Measurements from ENCODE around the gene OR6C65.
"Not testable (repeated sequence)": the region's sequence is repeated elsewhere in the genome, so short reads cannot be mapped to it uniquely, and the experiment has no call there.

OR6C65 gene

GRCh38 chr12:55407866-55408265 is 7.5 kb downstream of the OR6C65 start:
- no peak overlapping the region for H3K27ac ChIP-seq
- no peak for TF ChIP-seq CTCF (conservative IDR thresholded peaks at IDR 0.05)

GRCh38 chr12:55409133-55409532 is 8.8 kb downstream of the OR6C65 start:
- H3K27ac ChIP-seq: not testable (repeated sequence)

GRCh38 chr12:55412138-55412537 is 11.8 kb downstream of the OR6C65 start:
- H3K27ac ChIP-seq: not testable (repeated sequence)

- not testable (repeated sequence) for H3K27ac ChIP-seq
Observed at GRCh38 chr12:55413498-55414388, 13.4 kb downstream of the OR6C65 start.

- not testable (repeated sequence) for H3K27ac ChIP-seq
Observed at GRCh38 chr12:55414396-55414823, 14.1 kb downstream of the OR6C65 start.

GRCh38 chr12:55414889-55415288 is 14.6 kb downstream of the OR6C65 start:
- H3K27ac ChIP-seq: not testable (repeated sequence)

DNA sequence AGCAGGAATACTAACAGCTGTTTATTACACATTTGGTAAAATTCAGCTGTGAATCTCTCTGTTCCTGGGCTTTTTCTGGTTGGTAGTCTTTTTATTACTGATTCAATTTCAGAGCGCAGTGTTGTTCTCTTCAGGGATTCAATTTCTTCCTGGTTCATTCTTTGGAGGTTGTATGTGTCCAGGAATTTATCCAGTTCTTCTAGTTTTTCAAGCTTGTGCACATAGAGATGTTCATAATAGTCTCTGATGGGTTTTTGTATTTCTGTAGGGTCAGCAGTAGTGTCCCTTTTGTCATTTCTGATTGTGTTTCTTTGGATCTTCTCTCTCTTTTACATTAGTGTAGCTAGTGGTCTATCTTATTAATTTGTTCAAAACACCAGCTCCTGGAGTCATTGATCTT is 16.6 kb downstream of the OR6C65 start:
- TF ChIP-seq CTCF (conservative IDR thresholded peaks at IDR 0.05): no peak

DNA sequence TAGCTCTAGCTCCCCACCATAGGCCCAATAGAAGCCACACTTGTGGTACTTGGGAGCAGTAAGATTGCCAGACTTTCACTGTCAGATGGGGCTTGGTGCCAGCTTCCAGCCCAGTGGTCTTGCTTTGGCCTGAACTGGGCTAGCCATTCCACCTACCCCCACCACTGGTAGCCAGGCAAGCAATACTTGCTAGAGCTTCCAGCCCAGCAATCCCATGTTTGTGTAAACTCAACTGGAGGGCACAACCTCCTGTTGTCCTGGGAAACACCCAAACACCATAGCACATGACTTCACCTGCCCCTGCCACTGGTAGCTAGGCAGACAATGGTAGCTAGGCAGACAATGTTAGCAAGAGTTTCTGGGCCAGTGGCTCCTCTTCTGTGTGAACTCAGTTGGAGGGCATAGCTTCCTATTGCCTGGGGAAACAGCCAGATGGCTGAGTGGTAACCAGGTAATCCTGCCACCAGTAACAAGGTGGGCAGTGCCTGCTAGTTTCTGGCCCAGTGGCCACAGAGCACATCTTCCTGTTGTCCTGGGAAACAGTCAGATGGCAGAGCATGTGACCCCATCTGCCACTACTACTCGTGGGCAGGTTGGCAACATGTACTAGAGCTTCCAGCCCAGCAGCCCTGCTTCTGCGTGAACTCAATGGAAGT is 20.1 kb downstream of the OR6C65 start:
- no peak overlapping the region for H3K27ac ChIP-seq
- no peak for TF ChIP-seq CTCF (conservative IDR thresholded peaks at IDR 0.05)

More for the DNA sequence above, 16.6 kb downstream of the OR6C65 start:
- H3K27ac ChIP-seq: no peak overlapping the region

- H3K27ac ChIP-seq: no peak within 1 kb of the TSS
- TF ChIP-seq CTCF (conservative IDR thresholded peaks at IDR 0.05): no peak
Observed at GRCh38 chr12:55425954-55426353, 25.6 kb downstream of the OR6C65 start, which contains the start of gene OR6C76. OR6C76 (plus strand) TSS chr12:55426254; CDS start chr12:55426254, 0 bp downstream.

DNA sequence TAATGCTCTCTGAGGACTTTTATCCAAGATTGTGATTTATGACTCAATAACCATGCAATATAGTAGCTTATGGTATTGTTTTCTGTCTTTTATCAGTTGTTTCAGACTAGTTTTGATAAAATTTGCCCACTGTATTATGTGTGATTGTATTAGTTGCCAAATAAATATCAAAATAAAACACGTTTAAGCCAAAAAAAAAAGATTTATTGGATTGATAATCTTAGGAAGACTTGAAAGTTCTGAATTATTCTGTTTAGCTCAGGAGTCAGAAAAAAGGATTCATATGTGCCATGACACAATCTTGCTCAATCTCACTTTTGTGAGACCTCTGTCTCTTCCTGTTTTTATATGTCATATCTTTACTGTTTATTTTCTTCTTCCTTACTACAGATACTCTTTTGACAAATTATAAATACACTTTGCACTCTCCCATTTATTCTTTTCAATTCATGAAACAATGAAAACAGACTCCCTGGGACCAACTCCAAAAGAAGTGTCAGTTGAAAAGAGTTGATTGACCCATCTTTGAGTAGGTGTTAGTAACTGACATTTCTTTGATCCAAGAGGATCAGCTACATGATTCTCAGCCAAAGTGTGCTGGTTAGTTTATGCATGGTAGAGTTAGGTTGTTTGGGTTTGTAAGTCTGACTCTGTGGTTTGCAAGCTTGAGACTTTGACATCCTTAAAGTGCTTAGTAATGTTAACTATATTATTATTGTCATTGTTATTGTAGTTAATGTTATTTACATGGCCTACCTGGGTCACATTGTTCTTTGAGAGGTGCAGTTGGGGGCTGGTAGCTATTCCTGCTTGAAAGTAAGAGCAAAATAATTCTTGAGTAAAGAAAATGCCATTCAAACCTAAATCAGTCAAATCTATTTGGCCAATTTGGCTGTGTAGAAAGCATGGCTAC is 28.3 kb downstream of the OR6C65 start:
- H3K27ac ChIP-seq: no peak overlapping the region

DNA sequence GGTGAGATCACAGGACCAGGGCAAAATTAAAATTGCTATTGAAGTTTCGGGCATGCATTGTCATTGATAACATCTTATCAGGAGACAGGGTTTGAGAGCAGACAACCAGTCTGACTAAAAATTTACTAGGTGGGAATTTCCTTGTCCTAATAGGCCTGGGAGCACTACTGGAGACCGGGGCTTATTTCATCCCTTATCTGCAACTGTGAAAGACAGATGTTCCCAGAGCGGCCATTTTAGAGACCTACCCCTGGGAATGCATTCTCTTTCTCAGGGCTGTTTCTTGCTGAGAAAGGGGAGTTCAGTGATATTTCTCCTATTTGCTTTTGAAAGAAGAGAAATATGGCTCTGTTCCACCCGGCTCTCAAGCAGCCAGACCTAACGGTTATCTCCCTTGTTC is 40.9 kb downstream of the OR6C65 start:
- not testable (repeated sequence) for H3K27ac ChIP-seq

More for the DNA sequence above, 28.3 kb downstream of the OR6C65 start:
- no peak for TF ChIP-seq CTCF (conservative IDR thresholded peaks at IDR 0.05)

All from VCaP (cell line).